C4-2B (cell line): ENCODE data around the gene LDLRAD3.

Source experiments
- CTCF ChIP-seq: fragments of 450-650 bp; conservative IDR thresholded peaks from 2 replicates; pipeline ENCODE4 v1.5.1; 2017; ENCODE audit warnings: mild to moderate bottlenecking
- ZFX ChIP-seq: fragments of 450-650 bp; IDR thresholded peaks from 2 replicates; pipeline ENCODE4 v1.6.1; 2017

DNA sequence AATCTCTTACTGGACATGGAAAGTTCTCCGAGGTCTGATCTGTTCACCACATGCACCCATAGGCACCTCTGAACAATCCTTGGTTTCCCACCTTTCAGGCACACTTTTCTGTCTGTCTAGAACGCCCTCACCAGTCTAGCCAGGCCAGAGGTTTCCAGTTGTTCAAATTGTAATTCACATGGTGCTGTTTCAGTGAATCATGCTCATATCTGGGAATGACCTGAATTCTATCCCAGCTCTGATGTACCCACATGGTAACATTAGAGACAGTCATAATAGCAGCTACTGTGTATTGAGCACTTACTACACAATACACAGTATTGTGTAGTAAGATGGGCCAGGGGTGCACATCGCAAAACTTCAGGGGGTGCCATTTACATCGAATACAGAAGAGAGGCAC lies 207.1 kb downstream of the LDLRAD3 start:
- TF ChIP-seq CTCF, result no peak
- no peak for TF ChIP-seq ZFX
